8988T (cell line): ENCODE results near the gene TNFRSF14.
"Not testable (repeated sequence)": the region's sequence is repeated elsewhere in the genome, so short reads cannot be mapped to it uniquely, and the experiment has no call there.

ENCODE experiments used
- DNase-seq: peaks from one replicate; pipeline ENCODE4 v3.0.0; 2011

The TNFRSF14 gene

GRCh38 chr1:2554621-2555387 lies 1.4 kb upstream of the TNFRSF14 start:
- DNase-seq = no peak

GRCh38 chr1:2555634-2556276 lies 416 bp upstream of the TNFRSF14 start:
- no peak for DNase-seq

GRCh38 chr1:2556678-2557481 lies 709 bp downstream of the TNFRSF14 start:
- no peak for DNase-seq

- DNase-seq = no peak
Observed at GRCh38 chr1:2557482-2558400, 1.6 kb downstream of the TNFRSF14 start.

GRCh38 chr1:2558420-2558819 lies 2.2 kb downstream of the TNFRSF14 start:
- no peak for DNase-seq

GRCh38 chr1:2558861-2559260 lies 2.7 kb downstream of the TNFRSF14 start:
- DNase-seq = no peak

GRCh38 chr1:2559509-2560298 lies 3.5 kb downstream of the TNFRSF14 start:
- no peak for DNase-seq

- DNase-seq = no peak
Observed at GRCh38 chr1:2560299-2561073, 4.3 kb downstream of the TNFRSF14 start.

- no peak for DNase-seq
Observed at GRCh38 chr1:2561446-2561845, 5.3 kb downstream of the TNFRSF14 start.

GRCh38 chr1:2561898-2562895 lies 6.0 kb downstream of the TNFRSF14 start:
- no peak for DNase-seq

GRCh38 chr1:2563205-2563604 lies 7.0 kb downstream of the TNFRSF14 start:
- no peak for DNase-seq

- no peak for DNase-seq
Observed at GRCh38 chr1:2564006-2564814, 8.0 kb downstream of the TNFRSF14 start.

GRCh38 chr1:2564815-2565374 lies 8.7 kb downstream of the TNFRSF14 start:
- DNase-seq = no peak

GRCh38 chr1:2566101-2567045 lies 10.2 kb downstream of the TNFRSF14 start:
- DNase-seq = no peak

GRCh38 chr1:2567083-2567679 lies 11.0 kb downstream of the TNFRSF14 start:
- no peak for DNase-seq

- DNase-seq = not testable (repeated sequence)
Observed at GRCh38 chr1:2568187-2568816, 12.1 kb downstream of the TNFRSF14 start.
